ENCODE measurements around the gene HINT2. TPM values are rescaled to one million over a fixed set of nuclear protein-coding genes. Genes with fewer than 3 reads are reported as not detected.

The HINT2 gene
- total RNA-seq, 1 experiment from 2014 or later: 110 TPM

- H3K4me1 Mint-ChIP-seq (ENCODE audit: low read depth, unreplicated experiment): peaks cover 23% of the 10 kb centered on the region
- CTCF ChIA-PET: interaction anchor here (0.9 to 2.1 kb wide), 6 partner anchors 10 to 70 kb away, joined by 3 to 8 read pairs (median 4); partner anchors contain the start of gene SPAG8
- TF ChIP-seq CTCF (IDR thresholded peaks at IDR 0.05; ENCODE audit: insufficient read depth in 1 of 2, low read depth in 1 of 2, low read length in 1 of 2, severe bottlenecking in 1 of 2, unreplicated experiment in 1 of 2): no peak
- H3K27me3 ChIP-seq (replicated peaks; ENCODE audit: control insufficient read depth, insufficient read depth, low read length): no peaks in the 10 kb centered on the region
- DNase-seq: peak in 1 of 2 experiments; percentile 12
- no peak overlapping the region for H3K27ac Mint-ChIP-seq (ENCODE audit: unreplicated experiment)
- POLR2A ChIA-PET: no interaction called here
- H3K36me3 Mint-ChIP-seq (ENCODE audit: insufficient read depth, unreplicated experiment): peaks cover 5% of the 10 kb centered on the region
- peaks cover 3% of the 10 kb centered on the region; the same call in 1 of the 2 replicates for H3K36me3 ChIP-seq (ENCODE audit: control insufficient read depth, insufficient read depth, low read length)
- no peaks in the 10 kb centered on the region for H3K9me3 Mint-ChIP-seq (ENCODE audit: unreplicated experiment)
- H3K4me3 Mint-ChIP-seq (ENCODE audit: unreplicated experiment): no peak overlapping the region
- H3K27me3 Mint-ChIP-seq (ENCODE audit: insufficient read depth, unreplicated experiment): no peaks in the 10 kb centered on the region
- intact Hi-C loops (cut with micrococcal nuclease; ENCODE audit: unreplicated experiment): no loop called here
- no peak overlapping the region for H3K4me3 ChIP-seq (ENCODE audit: low read depth, low read length)
- no TSS peak for BruUV-seq (replicated peaks)
- H3K9me3 ChIP-seq: no peaks in the 10 kb centered on the region
- peaks cover 14% of the 10 kb centered on the region for H3K4me1 ChIP-seq
Measured at GRCh38 chr9:35835766-35836165, 20.9 kb upstream of the HINT2 start.

GRCh38 chr9:35835216-35835632, 20.4 kb upstream of the HINT2 start:
- no peak overlapping the region for H3K4me3 ChIP-seq (ENCODE audit: low read depth, low read length)
- Mint-ChIP-seq H3K4me3 (ENCODE audit: unreplicated experiment) (no peak overlapping the region), H3K27ac (ENCODE audit: unreplicated experiment) (no peak overlapping the region), H3K36me3 (ENCODE audit: insufficient read depth, unreplicated experiment) (peaks cover 7% of the 10 kb centered on the region), H3K9me3 (ENCODE audit: unreplicated experiment) (no peaks in the 10 kb centered on the region), H3K4me1 (ENCODE audit: low read depth, unreplicated experiment) (peaks cover 18% of the 10 kb centered on the region), H3K27me3 (ENCODE audit: insufficient read depth, unreplicated experiment) (no peaks in the 10 kb centered on the region)
- H3K27me3 ChIP-seq (replicated peaks; ENCODE audit: control insufficient read depth, insufficient read depth, low read length): no peaks in the 10 kb centered on the region
- H3K36me3 ChIP-seq (ENCODE audit: control insufficient read depth, insufficient read depth, low read length): peaks cover 3% of the 10 kb centered on the region; the same call in 1 of the 2 replicates
- POLR2A ChIA-PET: no interaction called here
- no peak for DNase-seq
- no peak for TF ChIP-seq CTCF (IDR thresholded peaks at IDR 0.05; ENCODE audit: insufficient read depth in 1 of 2, low read depth in 1 of 2, low read length in 1 of 2, severe bottlenecking in 1 of 2, unreplicated experiment in 1 of 2)
- peaks cover 14% of the 10 kb centered on the region for H3K4me1 ChIP-seq
- intact Hi-C loops (cut with micrococcal nuclease; ENCODE audit: unreplicated experiment): no loop called here
- BruUV-seq (replicated peaks): no TSS peak
- CTCF ChIA-PET: interaction anchor here (0.9 to 2.1 kb wide), 6 partner anchors 9 to 70 kb away, joined by 3 to 8 read pairs (median 4); partner anchors contain the start of gene SPAG8
- no peaks in the 10 kb centered on the region for H3K9me3 ChIP-seq

GRCh38 chr9:35834260-35835215, 19.7 kb upstream of the HINT2 start:
- intact Hi-C loops (cut with micrococcal nuclease; ENCODE audit: unreplicated experiment): no loop called here
- H3K4me1 ChIP-seq: peaks cover 18% of the 10 kb centered on the region
- no peak for DNase-seq

More at GRCh38 chr9:35834260-35835215, 19.7 kb upstream of the HINT2 start:
- ChIA-PET CTCF (interaction anchor here (0.6 to 2.1 kb wide), 6 partner anchors 8 to 353 kb away, joined by 3 to 8 read pairs (median 4); no protein-coding TSS in a partner anchor), POLR2A (no interaction called here)
- no peak overlapping the region for H3K27ac Mint-ChIP-seq (ENCODE audit: unreplicated experiment)
- TF ChIP-seq CTCF (IDR thresholded peaks at IDR 0.05; ENCODE audit: insufficient read depth in 1 of 2, low read depth in 1 of 2, low read length in 1 of 2, severe bottlenecking in 1 of 2, unreplicated experiment in 1 of 2): no peak
- H3K4me1 Mint-ChIP-seq (ENCODE audit: low read depth, unreplicated experiment): peaks cover 22% of the 10 kb centered on the region
- H3K27me3 ChIP-seq (replicated peaks; ENCODE audit: control insufficient read depth, insufficient read depth, low read length): no peaks in the 10 kb centered on the region
- peaks cover 3% of the 10 kb centered on the region; the same call in 1 of the 2 replicates for H3K36me3 ChIP-seq (ENCODE audit: control insufficient read depth, insufficient read depth, low read length)
- H3K9me3 ChIP-seq: no peaks in the 10 kb centered on the region
- H3K4me3 ChIP-seq (ENCODE audit: low read depth, low read length): no peak overlapping the region
- no peaks in the 10 kb centered on the region for H3K27me3 Mint-ChIP-seq (ENCODE audit: insufficient read depth, unreplicated experiment)
- peaks cover 7% of the 10 kb centered on the region for H3K36me3 Mint-ChIP-seq (ENCODE audit: insufficient read depth, unreplicated experiment)
- H3K9me3 Mint-ChIP-seq (ENCODE audit: unreplicated experiment): no peaks in the 10 kb centered on the region
- no TSS peak for BruUV-seq (replicated peaks)
- H3K4me3 Mint-ChIP-seq (ENCODE audit: unreplicated experiment): no peak overlapping the region

All from Caco-2 (cell line).